Amniotic epithelial cell (primary cell): ENCODE measurements around the gene RNF121.

Experiments used
- DNase-seq: peaks from one replicate; pipeline ENCODE4 v3.0.0-alpha.2; 2010; ENCODE audit warnings: low read depth

RNF121 gene

GRCh38 chr11:71990701-71991100 lies 61.9 kb downstream of the RNF121 start:
- no peak for DNase-seq

DNA sequence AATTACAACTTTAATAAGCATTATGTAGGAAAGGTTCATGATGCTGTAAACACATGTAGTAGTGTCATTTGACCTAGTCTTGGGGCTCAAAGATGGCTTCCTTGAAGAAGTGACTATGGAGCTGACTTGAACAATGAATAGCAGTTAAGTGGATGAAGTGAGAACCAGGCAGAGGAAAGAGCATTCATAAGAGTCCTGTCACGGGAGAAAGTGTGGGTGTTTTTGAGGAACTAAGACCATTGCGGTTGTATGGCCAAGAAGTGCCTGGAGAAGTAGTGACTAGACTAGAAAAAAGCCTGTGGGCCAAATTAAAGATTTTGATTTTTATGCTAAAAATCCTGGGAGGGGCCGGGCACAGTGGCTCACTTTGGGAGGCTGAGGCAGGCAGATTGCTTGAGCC lies 62.6 kb downstream of the RNF121 start:
- DNase-seq = no peak

- DNase-seq = no peak
Measured at GRCh38 chr11:71992136-71992730, 63.4 kb downstream of the RNF121 start.

GRCh38 chr11:71994786-71995185 lies 65.9 kb downstream of the RNF121 start:
- no peak for DNase-seq

DNA sequence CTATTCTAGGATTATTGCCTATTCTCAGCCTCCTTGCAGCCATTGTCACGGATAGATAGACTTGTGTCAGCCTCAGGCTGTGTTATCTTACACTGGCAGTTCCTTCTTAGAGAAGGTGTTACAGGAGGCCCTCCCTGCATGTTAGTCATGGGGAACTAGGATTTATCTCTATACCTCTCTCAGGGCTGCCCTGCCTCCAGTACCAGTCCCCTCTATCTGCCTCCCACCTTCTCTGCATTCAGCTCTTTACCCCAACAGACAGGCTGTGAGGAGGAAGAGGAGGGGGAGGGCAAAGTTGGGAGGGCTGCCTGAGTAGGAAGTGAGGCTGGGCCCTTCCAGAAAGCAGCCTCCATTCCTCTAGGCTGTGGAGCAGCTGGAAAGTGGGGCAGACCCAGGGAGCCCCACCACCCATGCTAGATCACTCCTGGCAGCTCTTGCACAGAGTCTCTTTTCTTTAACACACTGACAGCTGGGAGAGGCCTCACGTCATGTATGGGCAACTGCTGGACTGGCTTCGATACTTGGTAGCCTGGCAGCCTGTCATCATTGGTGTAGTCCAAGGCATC lies 67.0 kb downstream of the RNF121 start:
- DNase-seq = no peak

GRCh38 chr11:71996517-71996916 lies 67.7 kb downstream of the RNF121 start:
- no peak for DNase-seq

DNA sequence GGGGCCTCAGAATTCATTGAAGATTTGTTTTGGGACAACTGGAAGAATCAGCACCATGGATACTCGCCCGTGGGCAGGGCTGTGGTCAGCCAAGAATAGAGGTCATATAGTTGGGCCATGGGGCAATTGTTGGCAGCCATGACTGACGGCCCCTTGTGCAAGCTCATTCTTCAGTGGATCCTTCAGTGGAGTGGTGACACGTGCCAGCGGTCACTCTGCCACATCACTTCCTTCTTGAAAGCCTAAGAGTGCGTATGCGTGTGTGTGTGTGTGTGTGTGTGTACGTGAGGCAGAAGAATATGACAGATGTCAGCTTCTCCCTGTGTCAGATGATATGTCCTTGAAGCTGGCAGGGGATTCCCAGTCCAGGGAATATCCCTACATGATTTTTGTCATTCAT lies 68.1 kb downstream of the RNF121 start:
- DNase-seq = peak; percentile 19

- no peak for DNase-seq
Measured at GRCh38 chr11:71997594-71997993, 68.7 kb downstream of the RNF121 start.

GRCh38 chr11:71998061-71998460 lies 69.2 kb downstream of the RNF121 start:
- no peak for DNase-seq

DNA sequence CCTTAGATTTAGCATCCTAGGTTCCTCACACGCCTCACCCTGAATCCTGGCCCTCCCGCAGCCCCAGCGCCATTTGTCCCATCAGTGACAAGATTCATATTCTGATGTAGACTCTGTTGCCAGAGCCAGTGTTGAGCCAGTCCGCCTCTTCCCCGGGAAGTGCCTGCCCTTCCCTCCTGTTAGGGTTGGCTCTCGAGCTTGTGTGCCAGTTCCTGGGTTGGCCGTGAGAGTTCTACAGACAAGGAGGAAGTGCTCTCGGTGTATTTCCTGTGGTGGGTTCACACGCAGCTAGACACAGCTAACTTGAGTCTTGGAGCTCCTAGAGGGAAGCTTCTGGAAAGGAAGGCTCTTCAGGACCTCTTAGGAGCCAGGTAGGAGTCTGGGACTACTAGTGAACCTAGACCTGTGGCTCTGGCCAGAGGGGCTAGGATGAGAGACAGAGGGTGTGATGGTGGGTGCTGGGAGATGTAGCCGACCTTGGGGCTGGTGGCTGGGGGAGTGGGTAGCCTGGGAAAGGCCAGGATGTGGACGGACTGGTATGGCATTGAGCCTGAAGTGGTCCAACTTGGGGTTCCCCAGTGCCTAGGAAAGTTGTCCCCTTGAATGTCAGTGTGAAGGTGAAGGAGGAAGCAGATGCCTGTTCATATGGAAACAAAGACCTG lies 69.9 kb downstream of the RNF121 start, which contains the start of gene IL18BP:
Gene IL18BP, plus strand, starts transcription at position 261 of the 662 bp plus-strand sequence. CDS start 1,076 bp downstream, outside the sequence.
- DNase-seq = no peak

DNA sequence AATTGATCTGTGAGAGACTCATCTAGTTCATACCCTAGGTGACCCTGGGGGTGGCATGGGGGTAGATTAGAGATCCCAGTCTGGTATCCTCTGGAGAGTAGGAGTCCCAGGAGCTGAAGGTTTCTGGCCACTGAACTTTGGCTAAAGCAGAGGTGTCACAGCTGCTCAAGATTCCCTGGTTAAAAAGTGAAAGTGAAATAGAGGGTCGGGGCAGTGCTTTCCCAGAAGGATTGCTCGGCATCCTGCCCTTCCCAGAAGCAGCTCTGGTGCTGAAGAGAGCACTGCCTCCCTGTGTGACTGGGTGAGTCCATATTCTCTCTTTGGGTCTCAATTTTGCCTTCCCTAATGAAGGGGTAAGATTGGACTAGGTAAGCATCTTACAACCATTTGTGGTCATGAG lies 70.5 kb downstream of the RNF121 start:
- peak; percentile 44 for DNase-seq

DNA sequence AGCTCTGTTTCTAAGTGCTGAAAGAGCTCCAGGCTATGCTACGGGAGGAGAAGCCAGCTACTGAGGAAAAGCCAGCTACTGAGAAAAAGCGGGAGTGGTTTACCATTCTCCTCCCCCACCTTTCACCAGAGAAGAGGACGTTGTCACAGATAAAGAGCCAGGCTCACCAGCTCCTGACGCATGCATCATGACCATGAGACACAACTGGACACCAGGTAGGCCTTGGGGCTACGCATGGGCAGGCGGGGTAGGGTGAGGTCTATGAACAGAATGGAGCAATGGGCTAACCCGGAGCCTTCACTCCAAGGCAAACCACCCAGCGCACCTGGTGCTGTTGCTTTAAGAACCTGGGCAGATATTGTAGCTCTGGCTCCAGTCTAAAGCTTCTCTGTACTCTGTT lies 71.0 kb downstream of the RNF121 start:
- peak; percentile 27 for DNase-seq

GRCh38 chr11:72000202-72000867 lies 71.5 kb downstream of the RNF121 start:
- DNase-seq = no peak

- no peak for DNase-seq
Measured at GRCh38 chr11:72001285-72001684, 72.4 kb downstream of the RNF121 start.

DNA sequence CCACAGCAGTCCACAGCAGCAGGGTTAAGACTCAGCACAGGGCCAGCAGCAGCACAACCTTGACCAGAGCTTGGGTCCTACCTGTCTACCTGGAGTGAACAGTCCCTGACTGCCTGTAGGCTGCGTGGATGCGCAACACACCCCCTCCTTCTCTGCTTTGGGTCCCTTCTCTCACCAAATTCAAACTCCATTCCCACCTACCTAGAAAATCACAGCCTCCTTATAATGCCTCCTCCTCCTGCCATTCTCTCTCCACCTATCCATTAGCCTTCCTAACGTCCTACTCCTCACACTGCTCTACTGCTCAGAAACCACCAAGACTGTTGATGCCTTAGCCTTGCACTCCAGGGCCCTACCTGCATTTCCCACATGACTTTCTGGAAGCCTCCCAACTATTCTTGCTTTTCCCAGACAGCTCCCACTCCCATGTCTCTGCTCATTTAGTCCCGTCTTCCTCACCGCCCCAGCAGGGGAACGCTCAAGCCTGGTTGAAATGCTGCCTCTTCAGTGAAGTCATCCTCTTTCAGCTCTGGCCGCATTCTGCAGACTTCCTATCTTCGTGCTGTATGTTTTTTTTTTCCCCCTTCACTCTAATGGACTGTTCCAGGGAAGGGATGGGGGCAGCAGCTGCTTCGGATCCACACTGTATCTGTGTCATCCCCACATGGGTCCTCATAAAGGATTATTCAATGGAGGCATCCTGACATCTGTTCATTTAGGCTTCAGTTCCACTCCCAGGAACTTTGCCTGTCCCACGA lies 73.2 kb downstream of the RNF121 start:
- peak; percentile 44 for DNase-seq

DNA sequence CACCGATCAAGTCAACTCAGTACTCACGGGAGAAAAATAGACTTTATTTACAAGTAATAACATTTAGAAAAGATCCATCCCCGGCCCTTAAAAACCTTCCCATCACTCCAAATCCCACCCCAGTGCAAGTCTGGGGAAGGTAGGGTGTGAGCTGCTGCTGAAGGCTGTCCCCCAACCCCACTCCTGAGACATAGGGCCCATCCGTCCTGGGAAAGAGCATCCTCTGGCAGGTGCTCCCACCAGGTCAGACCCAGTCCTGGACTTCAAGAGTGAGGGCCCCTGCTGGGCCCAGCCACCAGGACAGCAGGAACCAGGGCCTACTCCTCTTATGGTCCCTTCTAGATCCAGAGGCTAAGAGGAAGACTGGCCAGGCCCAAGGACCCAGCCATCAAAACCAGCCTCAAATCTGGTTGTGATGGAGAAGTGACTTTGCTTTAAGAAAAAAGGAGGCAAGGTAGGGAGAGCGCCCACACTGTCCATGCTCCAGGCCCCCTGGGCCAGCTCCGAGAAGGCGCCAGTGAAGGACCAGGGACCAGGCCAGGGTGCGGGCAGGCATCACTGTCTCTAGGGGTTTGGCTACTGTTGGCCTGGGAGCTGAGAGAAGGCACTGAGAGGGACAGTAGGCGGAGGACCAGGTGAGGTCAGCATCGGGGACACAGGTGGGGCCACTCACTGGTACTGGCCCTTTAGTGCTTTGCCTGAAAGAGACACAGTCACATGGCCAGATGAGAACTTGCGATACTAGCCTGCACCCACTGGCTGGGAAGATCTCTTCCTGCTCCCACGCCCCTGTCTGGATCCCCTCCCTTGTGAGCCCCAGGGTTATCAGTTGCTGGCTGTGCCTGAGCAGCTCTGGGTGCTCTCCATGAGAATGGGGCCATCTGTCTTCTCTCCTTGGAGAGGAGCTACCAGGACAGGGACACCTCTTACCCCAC lies 74.3 kb downstream of the RNF121 start:
- no peak for DNase-seq

DNA sequence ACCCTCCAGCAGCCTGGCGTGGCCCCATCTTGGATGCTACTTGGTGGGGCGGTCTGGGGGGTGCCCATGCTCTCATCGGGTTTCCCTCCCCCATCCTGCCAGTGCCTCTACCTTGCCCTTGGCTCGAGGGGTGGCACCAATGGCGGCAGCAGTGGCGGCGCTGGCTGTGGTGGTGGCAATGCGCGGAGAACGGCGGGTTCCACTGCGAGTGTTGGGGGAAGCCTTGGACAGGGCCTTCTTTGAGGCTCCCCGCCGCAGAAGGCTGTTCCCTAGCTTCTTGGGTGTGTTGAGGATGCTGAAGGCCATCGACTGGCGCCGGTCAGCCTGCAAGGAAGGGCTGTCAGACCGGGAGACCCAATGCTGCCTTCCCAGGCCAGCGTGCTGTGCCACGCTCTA lies 74.9 kb downstream of the RNF121 start:
- DNase-seq = no peak

DNA sequence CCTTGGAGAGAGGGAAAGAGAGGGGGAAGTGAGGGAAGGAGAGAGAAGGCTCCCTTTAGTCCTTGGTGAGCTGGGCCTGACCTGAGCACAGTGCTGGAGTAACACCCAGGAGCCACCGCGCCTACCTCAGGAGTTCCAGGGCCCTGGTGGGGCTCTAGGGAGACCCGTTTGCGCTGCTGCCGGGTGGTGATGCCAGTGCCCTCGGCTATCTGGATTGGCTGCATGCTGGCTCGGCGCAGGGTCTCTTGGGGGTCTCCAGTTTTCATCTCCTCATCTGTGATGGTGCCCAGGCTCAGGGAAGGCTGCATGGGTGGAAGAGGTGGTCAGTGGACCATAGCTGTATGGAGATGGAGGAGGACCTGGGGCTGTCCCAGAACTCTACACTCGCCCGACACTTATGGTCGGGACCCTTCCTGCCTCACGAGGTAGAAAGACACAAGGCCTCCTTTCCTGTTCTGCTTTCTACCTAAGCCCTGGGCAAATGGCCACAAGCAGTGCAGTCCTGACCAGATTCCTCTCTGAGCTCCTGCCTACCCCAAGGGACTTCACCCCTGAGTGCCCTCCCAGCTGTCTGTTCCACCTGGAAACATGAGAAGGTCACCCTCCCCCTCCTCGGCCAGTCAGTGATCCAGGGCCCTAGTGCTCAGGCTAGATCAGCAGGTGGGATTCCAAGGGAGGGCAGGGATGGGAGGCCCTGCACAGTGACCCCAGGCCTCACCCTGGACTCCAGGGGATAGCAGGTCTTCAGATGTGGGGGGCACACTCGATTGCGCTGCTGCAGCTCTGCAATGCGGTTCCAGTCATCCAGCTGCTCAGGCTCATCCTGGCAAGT lies 75.9 kb downstream of the RNF121 start:
- DNase-seq = no peak

DNA sequence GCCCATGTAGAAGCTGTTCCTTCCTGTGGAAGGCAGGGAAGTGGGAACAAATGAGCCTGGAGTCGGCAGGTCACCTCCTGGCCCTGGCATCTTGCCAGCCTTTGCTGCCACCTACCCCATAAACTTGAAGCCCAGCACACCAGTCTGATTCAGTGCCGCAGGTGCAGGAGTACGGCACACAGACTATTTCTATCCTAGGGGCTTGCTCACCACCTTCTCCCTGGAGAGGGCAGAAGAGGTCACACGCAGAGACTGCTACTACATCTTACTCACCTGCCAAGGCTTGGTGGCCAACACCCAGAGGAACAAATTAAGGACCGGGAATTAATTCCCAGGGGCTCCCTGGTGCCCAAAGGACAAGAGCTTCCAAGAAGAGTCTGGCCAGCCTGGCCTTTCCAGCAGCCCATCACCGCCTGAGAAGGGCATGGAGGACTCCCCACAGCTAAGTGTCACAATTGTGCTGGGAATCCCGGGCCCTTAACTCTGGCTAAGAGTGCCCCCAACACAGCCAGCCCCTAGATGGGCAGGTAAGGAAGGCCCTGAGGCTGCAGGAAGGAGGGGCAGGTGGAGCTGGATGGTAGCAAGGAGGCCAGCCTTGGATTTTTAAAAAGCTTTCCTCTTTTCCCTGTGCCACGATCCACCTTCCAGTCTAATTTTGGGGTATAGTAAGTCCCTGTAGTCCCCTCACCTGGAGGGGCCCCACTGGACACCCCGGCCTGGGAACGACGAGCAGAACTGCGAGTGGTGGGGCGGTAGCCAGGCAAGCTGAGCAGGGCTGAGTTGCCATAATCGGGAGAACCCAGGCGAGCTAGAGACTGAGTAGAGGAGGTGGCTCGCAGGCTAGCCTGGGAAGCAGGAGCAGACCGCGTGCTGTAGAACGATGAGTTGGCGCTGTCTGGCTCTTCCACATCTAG lies 76.8 kb downstream of the RNF121 start:
- DNase-seq = no peak
